HFFc6 (cell line): Measurements from ENCODE around the gene SLC2A14. TPM values are rescaled to one million over a fixed set of nuclear protein-coding genes. Genes with fewer than 3 reads are reported as not detected.
"Not testable (repeated sequence)": the region's sequence is repeated elsewhere in the genome, so short reads cannot be mapped to it uniquely, and the experiment has no call there.

Source experiments
- DNase-seq: peaks from one replicate; pipeline ENCODE4 v3.0.0-alpha.2; 2018
- H3K27ac Mint-ChIP-seq: 2 replicates; pipeline ENCODE4 v1.8.0; 2020; ENCODE audit warnings: mild to moderate bottlenecking, mixed read lengths
- H3K27me3 Mint-ChIP-seq: 2 replicates; pipeline ENCODE4 v1.8.0; 2021; ENCODE audit warnings: mild to moderate bottlenecking, moderate library complexity, mixed read lengths; ENCODE audit not compliant: insufficient read depth
- H3K36me3 Mint-ChIP-seq: 2 replicates; pipeline ENCODE4 v1.8.0; 2021; ENCODE audit warnings: low read depth, mixed read lengths
- H3K4me1 Mint-ChIP-seq: 2 replicates; pipeline ENCODE4 v1.8.0; 2020; ENCODE audit warnings: low read depth, mixed read lengths
- H3K4me3 Mint-ChIP-seq: 2 replicates; pipeline ENCODE4 v1.8.0; 2020; ENCODE audit warnings: mild to moderate bottlenecking, moderate library complexity, mixed read lengths
- H3K9me3 Mint-ChIP-seq: 2 replicates; pipeline ENCODE4 v1.8.0; 2020; ENCODE audit warnings: mild to moderate bottlenecking, mixed read lengths
- total RNA-seq, 6 experiments: library from RNA; stranded (reverse); fragmentation: NEBNext Ultra II Directional; extraction: Animal tissue kit (Norgen Biotek cat#: 25700); gene quantifications; 2 replicates in 1 of 6; 3 replicates in 5 of 6; pipeline ENCODE4 v1.2.3, GENCODE V29; 2021
- TF ChIP-seq, protein P1 (sequence below): fragments of 200-600 bp; sonication (generic); IDR thresholded peaks from 2 replicates; pipeline ENCODE4 v1.5.0; 2021; ENCODE audit warnings: antibody characterized with exemption, mild to moderate bottlenecking

The SLC2A14 gene
- total RNA-seq, 6 experiments from 2014 or later: 0.07 TPM; not detected in 5

DNA sequence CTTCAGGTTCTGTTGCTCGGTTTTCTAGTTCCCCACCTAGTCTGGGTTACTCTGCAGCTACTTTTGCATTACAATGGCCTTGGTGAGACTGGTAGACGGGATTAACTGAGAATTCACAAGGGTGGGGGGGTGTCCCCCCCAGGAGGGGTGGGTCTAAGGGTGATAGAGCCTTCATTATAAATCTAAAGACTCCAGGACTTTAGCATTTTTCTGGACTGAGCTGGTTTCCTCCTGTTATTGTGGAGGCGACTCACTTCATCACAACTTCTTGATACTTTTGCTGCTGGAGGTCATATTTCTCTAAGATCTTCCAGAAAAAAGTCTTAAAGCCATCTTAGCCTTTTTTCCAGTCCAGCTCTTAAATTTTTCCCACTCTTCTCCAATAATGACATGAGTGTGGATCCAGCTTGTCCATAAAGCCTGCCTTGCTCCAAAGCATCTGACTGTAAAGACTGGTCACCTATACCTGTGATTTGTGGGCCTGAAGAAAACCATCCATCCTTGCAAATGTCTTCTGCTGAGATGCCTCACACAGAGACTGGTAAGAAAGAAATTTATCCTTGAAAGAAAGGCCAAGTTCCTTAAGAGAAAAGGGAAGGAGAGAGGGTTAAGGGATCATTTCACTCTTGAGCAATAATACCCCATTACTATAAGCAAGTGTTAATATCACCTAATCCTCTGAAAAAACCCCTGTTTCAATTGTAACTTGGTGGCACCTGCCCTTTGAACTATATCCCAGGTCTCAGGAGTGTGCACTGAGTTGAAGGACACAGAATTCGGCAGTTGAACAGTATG, 19.7 kb upstream of the SLC2A14 start:
- no peaks in the 10 kb centered on the region for H3K27me3 Mint-ChIP-seq
- peaks cover 23% of the 10 kb centered on the region for H3K4me1 Mint-ChIP-seq
- H3K9me3 Mint-ChIP-seq: no peaks in the 10 kb centered on the region
- TF ChIP-seq, protein P1, sequence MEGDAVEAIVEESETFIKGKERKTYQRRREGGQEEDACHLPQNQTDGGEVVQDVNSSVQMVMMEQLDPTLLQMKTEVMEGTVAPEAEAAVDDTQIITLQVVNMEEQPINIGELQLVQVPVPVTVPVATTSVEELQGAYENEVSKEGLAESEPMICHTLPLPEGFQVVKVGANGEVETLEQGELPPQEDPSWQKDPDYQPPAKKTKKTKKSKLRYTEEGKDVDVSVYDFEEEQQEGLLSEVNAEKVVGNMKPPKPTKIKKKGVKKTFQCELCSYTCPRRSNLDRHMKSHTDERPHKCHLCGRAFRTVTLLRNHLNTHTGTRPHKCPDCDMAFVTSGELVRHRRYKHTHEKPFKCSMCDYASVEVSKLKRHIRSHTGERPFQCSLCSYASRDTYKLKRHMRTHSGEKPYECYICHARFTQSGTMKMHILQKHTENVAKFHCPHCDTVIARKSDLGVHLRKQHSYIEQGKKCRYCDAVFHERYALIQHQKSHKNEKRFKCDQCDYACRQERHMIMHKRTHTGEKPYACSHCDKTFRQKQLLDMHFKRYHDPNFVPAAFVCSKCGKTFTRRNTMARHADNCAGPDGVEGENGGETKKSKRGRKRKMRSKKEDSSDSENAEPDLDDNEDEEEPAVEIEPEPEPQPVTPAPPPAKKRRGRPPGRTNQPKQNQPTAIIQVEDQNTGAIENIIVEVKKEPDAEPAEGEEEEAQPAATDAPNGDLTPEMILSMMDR: no peak
- H3K27ac Mint-ChIP-seq: peak overlapping the region; percentile 42
- H3K36me3 Mint-ChIP-seq: no peaks in the 10 kb centered on the region
- DNase-seq: no peak
- H3K4me3 Mint-ChIP-seq: peak overlapping the region; percentile 36

DNA sequence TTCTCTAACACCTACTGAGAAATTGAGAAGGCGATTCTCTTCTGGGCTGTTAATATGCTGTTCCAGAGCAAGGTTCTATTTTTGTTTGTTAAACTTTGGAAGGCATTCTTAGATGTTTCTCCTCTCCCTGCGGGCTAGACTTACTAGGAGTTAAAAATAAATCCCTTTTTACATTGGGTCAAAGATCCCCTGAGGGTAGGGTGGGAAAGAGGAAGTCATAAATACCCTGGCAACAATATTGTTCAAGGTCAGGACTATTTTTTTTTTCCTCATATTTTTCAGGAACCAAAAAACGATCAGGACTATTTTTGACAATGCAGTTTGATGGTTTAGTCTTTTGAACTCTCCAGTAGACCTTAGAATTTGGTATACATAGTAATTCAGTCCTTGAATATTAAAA, 12.0 kb upstream of the SLC2A14 start:
- Mint-ChIP-seq H3K36me3 (no peaks in the 10 kb centered on the region), H3K4me3 (no peak overlapping the region), H3K27me3 (no peaks in the 10 kb centered on the region), H3K27ac (no peak overlapping the region), H3K4me1 (peaks cover 8% of the 10 kb centered on the region; the same call in 1 of the 2 replicates), H3K9me3 (no peaks in the 10 kb centered on the region)
- TF ChIP-seq, protein P1: no peak
- DNase-seq: no peak

DNA sequence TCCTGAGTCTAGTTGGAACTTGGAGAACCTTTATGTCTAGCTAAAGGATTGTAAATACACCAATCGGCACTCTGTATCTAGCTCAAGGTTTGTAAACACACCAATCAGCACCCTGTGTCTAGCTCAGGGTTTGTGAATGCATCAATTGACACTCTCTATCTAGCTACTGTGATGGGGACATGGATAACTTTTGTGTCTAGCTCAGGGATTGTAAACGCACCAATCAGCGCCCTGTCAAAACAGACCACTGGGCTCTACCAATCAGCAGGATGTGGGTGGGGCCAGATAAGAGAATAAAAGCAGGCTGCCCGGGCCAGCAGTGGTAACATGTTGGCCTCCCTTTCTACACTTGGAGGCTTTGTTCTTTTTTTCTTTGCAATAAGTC, 9.0 kb upstream of the SLC2A14 start:
- H3K27ac Mint-ChIP-seq, H3K4me3 Mint-ChIP-seq: not testable (repeated sequence)

DNA sequence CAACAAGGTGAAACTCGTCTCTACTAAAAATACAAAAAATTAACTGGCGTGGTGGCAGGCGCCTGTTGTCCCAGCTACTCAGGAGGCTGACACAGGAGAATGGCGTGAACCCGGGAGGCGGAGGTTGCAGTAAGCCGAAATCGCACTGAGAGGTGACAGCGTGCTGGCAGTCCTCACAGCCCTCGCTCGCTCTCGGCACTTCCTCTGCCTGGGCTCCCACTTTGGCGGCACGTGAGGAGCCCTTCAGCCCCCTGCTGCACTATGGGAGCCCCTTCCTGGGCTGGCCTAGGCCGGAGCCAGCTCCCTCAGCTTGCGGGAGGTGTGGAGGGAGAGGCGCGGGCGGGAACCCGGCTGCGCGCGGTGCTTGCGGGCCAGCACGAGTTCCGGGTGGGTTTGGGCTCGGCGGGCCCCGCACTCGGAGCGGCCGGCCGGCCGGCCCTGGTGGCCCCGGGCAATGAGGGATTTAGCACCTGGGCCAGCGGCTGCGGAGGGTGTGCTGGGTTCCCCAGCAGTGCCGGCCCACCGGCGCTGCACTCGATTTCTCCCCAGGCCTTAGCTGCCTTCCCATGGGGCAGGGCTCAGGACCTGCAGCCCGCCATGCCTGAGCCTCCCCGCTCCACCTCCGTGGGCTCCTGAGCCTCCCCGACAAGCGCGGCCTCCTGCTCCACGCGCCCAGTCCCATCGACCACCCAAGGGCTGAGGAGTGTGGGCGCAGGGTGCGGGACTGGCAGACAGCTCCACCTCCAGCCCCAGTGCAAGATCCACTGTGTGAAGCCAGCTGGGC, 8.4 kb upstream of the SLC2A14 start:
- not testable (repeated sequence) for H3K9me3 Mint-ChIP-seq, H3K27me3 Mint-ChIP-seq, H3K27ac Mint-ChIP-seq, H3K4me3 Mint-ChIP-seq, H3K4me1 Mint-ChIP-seq, H3K36me3 Mint-ChIP-seq, DNase-seq

More for the DNA sequence above, 9.0 kb upstream of the SLC2A14 start:
- H3K36me3 Mint-ChIP-seq, DNase-seq, H3K4me1 Mint-ChIP-seq, H3K9me3 Mint-ChIP-seq, H3K27me3 Mint-ChIP-seq: not testable (repeated sequence)

DNA sequence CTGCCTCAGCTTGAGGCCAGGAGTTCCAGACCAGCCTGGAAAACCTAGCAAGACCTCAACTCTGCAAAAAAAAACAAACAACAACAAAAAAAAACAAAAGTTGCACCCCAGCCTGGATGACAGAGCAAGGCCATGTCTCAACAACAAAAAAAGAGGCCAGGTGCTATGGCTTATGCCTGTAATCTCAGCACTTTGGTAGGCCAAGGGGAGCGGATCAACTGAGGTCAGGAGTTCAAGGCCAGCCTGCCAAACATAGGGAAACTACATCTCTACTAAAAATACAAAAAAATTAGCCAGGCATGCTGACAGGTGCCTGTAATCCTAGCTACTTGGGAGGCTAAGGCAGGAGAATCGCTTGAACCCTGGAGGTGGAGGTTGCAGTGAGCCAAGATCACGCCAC, 6.5 kb upstream of the SLC2A14 start:
- TF ChIP-seq, protein P1: no peak
- Mint-ChIP-seq H3K36me3 (no peaks in the 10 kb centered on the region), H3K4me1 (no peaks in the 10 kb centered on the region), H3K27me3 (no peaks in the 10 kb centered on the region), H3K9me3 (no peaks in the 10 kb centered on the region), H3K27ac (no peak overlapping the region), H3K4me3 (no peak overlapping the region)
- no peak for DNase-seq

DNA sequence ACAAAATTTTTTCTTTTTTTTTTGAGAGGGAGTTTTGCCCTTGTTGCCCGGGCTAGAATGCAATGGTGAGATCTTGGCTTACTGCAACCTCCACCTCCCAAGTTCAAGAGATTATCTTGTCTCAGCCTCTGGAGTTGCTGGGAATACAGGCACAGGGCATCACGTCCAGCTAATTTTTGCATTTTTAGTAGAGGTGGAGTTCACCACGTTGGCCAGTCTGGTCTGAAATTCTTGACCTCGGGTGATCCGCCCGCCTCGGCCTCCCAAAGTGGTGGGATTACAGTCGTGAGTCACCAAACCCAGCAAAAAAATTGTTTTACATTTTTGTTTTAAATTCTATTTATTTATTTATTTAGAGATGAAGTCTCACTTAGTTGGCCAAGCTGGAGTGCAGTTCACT, 4.7 kb upstream of the SLC2A14 start:
- no peak overlapping the region for H3K4me3 Mint-ChIP-seq
- peaks cover 6% of the 10 kb centered on the region; the same call in 1 of the 2 replicates for H3K27me3 Mint-ChIP-seq
- no peaks in the 10 kb centered on the region for H3K9me3 Mint-ChIP-seq
- no peak for DNase-seq
- no peaks in the 10 kb centered on the region for H3K4me1 Mint-ChIP-seq
- no peak overlapping the region for H3K27ac Mint-ChIP-seq
- no peaks in the 10 kb centered on the region for H3K36me3 Mint-ChIP-seq
- TF ChIP-seq, protein P1: no peak
